PC-9 (cell line): ENCODE measurements around the gene TXNDC2. TPM values are rescaled to one million over a fixed set of nuclear protein-coding genes. Genes with fewer than 3 reads are reported as not detected.
"Not testable (repeated sequence)": the region's sequence is repeated elsewhere in the genome, so short reads cannot be mapped to it uniquely, and the experiment has no call there.

Experiments
- BruUV-seq: library from RNA; stranded (reverse); fragments of 400-500 nt; replicated peaks from 2 replicates; lab custom pipeline; 2021; lab: Mats Ljungman, UMichigan
- CTCF ChIA-PET: fragments of 300-600 bp; sonication (Branson Sonifier 250); formaldehyde crosslinking; loops from one replicate; lab custom pipeline; 2022; ENCODE audit warnings: antibody characterized with exemption; lab: Charles Lee
- POLR2A ChIA-PET: fragments of 300-600 bp; sonication (Branson Sonifier 250); formaldehyde crosslinking; loops from one replicate; lab custom pipeline; 2022; ENCODE audit warnings: antibody characterized with exemption; ENCODE audit not compliant: unreplicated experiment; lab: Charles Lee
- DNase-seq, 2 experiments: peaks; one replicate each; pipeline versions ENCODE4 v3.0.0 to v3.0.0-alpha.2; 2015 to 2022; ENCODE audit warnings: mixed read lengths in 1 of 2
- H2AFZ ChIP-seq: fragments of 200-600 bp; sonication (generic); 2 replicates; pipeline ENCODE4 v1.8.1; 2017; ENCODE audit warnings: antibody characterized with exemption
- H3F3A ChIP-seq: fragments of 200-600 bp; sonication (generic); 2 replicates; pipeline ENCODE4 v1.8.1; 2017; ENCODE audit warnings: antibody characterized with exemption, mild to moderate bottlenecking, low read depth; ENCODE audit not compliant: insufficient read depth
- H3K27ac ChIP-seq: fragments of 200-600 bp; sonication (generic); 2 replicates; pipeline ENCODE4 v1.6.1; 2016; ENCODE audit warnings: mixed run types
- H3K27me3 ChIP-seq: fragments of 200-600 bp; sonication (generic); 2 replicates; pipeline ENCODE4 v1.6.1; 2016; ENCODE audit warnings: low read depth, mixed run types; ENCODE audit not compliant: insufficient read depth
- H3K36me3 ChIP-seq: fragments of 200-600 bp; sonication (generic); 2 replicates; pipeline ENCODE4 v1.6.1; 2016; ENCODE audit warnings: low read depth, mixed run types
- H3K4me1 ChIP-seq: fragments of 200-600 bp; sonication (generic); replicated peaks from 2 replicates; pipeline ENCODE4 v1.6.1; 2016; ENCODE audit warnings: mixed run types; ENCODE audit not compliant: insufficient read depth
- H3K4me2 ChIP-seq: fragments of 200-600 bp; sonication (generic); 2 replicates; pipeline ENCODE4 v1.6.1; 2017; ENCODE audit warnings: mixed run types
- H3K4me3 ChIP-seq: fragments of 200-600 bp; sonication (generic); 2 replicates; pipeline ENCODE4 v1.6.1; 2016; ENCODE audit warnings: mixed run types
- H3K79me2 ChIP-seq: fragments of 200-600 bp; sonication (generic); 2 replicates; pipeline ENCODE4 v1.6.1; 2017; ENCODE audit warnings: low read depth, mixed run types
- H3K9me2 ChIP-seq: fragments of 200-600 bp; sonication (generic); 2 replicates; pipeline ENCODE4 v1.8.1; 2017; ENCODE audit warnings: mild to moderate bottlenecking; ENCODE audit not compliant: insufficient read depth
- H3K9me3 ChIP-seq: fragments of 200-600 bp; sonication (generic); 2 replicates; pipeline ENCODE4 v1.8.1; 2016; ENCODE audit warnings: low read depth; ENCODE audit not compliant: insufficient read depth
- H4K20me1 ChIP-seq: fragments of 200-600 bp; sonication (generic); 2 replicates; pipeline ENCODE4 v1.8.1; 2017; ENCODE audit not compliant: insufficient read depth
- EZH2 ChIP-seq: fragments of 200-600 bp; sonication (generic); IDR thresholded peaks from 2 replicates; pipeline ENCODE4 v1.8.0; 2017; ENCODE audit warnings: antibody characterized with exemption, low read depth
- intact Hi-C: fragments of 100-400 bp; cut with micrococcal nuclease; formaldehyde crosslinking; loops from one replicate; pipeline ENCODE4 v1.10.0; 2022; ENCODE audit not compliant: unreplicated experiment
- total RNA-seq: library from RNA; stranded (reverse); gene quantifications from 2 replicates; pipeline ENCODE4 v1.2.3, GENCODE V29; 2021
- TF ChIP-seq, protein P1 (sequence below): fragments of 200-600 bp; sonication (generic); conservative IDR thresholded peaks from 2 replicates; pipeline ENCODE4 v1.6.1; 2017; ENCODE audit warnings: mixed run types, antibody characterized with exemption, mild to moderate bottlenecking, moderate library complexity

TXNDC2 gene
- total RNA-seq, 1 experiment from 2014 or later, result 0.11 TPM

DNA sequence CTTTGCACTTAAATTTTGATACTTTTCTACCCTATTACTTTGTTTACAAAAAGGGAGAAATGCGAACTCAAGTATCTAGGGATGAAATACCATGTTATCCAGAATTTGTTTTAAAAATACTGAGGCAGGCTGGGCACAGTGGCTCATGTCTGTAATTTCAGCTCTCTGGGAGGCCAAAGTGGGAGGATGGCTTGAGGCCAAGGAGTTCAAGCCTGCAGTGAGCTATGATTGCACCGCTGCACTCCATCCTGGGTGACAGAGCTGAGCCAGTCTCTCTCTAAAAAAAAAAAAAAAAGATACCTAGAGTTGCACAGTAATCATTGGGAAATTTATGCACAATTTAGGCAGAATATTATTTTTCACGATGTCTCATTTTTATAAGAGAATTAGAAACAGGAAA lies 15.6 kb downstream of the TXNDC2 start:
- POLR2A ChIA-PET, result no interaction called here

DNA sequence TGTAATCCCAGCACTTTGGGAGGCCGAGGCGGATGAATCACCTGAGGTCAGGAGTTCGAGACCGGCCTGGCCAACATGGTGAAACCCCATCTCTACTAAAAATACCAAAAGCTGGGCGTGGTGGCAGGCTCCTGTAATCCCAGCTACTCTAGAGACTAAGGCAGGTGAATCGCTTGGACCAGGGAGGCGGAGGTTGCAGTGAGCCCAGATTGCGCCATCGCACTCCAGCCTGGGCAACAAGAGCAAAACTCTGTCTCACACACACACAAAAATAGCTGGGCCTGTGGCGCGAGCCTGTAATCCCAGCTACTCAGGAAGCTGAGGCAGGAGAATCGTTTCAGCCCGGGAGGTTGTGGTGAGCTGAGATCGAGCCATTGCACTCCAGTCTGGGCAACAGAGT lies 16.5 kb downstream of the TXNDC2 start:
- H3K27ac ChIP-seq, H3K4me2 ChIP-seq, H3K4me3 ChIP-seq, H3K9me2 ChIP-seq, H3K79me2 ChIP-seq, H3K27me3 ChIP-seq, intact Hi-C loops, H3K36me3 ChIP-seq, H2AFZ ChIP-seq, H4K20me1 ChIP-seq, DNase-seq, H3K9me3 ChIP-seq, BruUV-seq, CTCF ChIA-PET, POLR2A ChIA-PET: not testable (repeated sequence)
- Histone ChIP-seq H3K4me1 (peaks cover 25% of the 10 kb centered on the region), H3F3A (peaks cover 15% of the 10 kb centered on the region)

More for the DNA sequence above, 15.6 kb downstream of the TXNDC2 start:
- BruUV-seq, result no TSS peak
- DNase-seq, result no peak
- Histone ChIP-seq H3F3A (peaks cover 15% of the 10 kb centered on the region), H3K9me2 (no peaks in the 10 kb centered on the region), H2AFZ (no peak overlapping the region), H3K36me3 (no peaks in the 10 kb centered on the region), H3K27ac (no peak overlapping the region), H3K4me2 (no peak overlapping the region), H3K4me1 (peaks cover 25% of the 10 kb centered on the region), H3K4me3 (no peak overlapping the region), H4K20me1 (no peaks in the 10 kb centered on the region), H3K79me2 (no peaks in the 10 kb centered on the region), H3K27me3 (no peaks in the 10 kb centered on the region), H3K9me3 (no peaks in the 10 kb centered on the region)
- TF ChIP-seq, protein P1, sequence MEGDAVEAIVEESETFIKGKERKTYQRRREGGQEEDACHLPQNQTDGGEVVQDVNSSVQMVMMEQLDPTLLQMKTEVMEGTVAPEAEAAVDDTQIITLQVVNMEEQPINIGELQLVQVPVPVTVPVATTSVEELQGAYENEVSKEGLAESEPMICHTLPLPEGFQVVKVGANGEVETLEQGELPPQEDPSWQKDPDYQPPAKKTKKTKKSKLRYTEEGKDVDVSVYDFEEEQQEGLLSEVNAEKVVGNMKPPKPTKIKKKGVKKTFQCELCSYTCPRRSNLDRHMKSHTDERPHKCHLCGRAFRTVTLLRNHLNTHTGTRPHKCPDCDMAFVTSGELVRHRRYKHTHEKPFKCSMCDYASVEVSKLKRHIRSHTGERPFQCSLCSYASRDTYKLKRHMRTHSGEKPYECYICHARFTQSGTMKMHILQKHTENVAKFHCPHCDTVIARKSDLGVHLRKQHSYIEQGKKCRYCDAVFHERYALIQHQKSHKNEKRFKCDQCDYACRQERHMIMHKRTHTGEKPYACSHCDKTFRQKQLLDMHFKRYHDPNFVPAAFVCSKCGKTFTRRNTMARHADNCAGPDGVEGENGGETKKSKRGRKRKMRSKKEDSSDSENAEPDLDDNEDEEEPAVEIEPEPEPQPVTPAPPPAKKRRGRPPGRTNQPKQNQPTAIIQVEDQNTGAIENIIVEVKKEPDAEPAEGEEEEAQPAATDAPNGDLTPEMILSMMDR, result no peak
- TF ChIP-seq EZH2, result no peak
- intact Hi-C loops, result no loop called here
- CTCF ChIA-PET, result no interaction called here

DNA sequence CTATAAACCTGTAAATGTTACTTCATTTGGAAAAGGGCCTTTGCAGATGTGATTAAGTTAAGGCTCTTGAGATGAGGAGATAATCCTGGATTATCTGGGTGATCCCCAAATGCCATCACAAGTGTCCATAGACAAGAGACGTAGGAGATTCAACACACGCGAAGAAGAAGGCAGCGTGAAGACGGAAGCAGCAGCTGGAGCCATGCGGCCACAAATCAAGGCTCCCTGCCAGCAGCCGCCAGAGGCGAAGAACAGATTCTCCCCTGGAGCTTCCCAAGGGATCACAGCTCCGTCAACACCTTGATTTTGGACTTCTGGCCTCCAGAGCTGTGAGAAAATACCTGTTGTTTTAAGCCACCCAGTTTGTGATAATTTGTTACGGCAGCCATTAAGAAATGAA lies 17.1 kb downstream of the TXNDC2 start:
- Histone ChIP-seq H3K79me2 (no peaks in the 10 kb centered on the region), H4K20me1 (no peaks in the 10 kb centered on the region), H3K4me1 (peaks cover 24% of the 10 kb centered on the region), H3K9me2 (no peaks in the 10 kb centered on the region), H2AFZ (no peak overlapping the region), H3K27me3 (no peaks in the 10 kb centered on the region), H3K4me2 (no peak overlapping the region), H3K27ac (no peak overlapping the region), H3K36me3 (no peaks in the 10 kb centered on the region), H3K4me3 (no peak overlapping the region), H3K9me3 (no peaks in the 10 kb centered on the region), H3F3A (peaks cover 15% of the 10 kb centered on the region)
- no TSS peak for BruUV-seq
- no peak for DNase-seq
- TF ChIP-seq, protein P1, result no peak
- TF ChIP-seq EZH2, result no peak
- ChIA-PET POLR2A (no interaction called here), CTCF (no interaction called here)
- intact Hi-C loops, result no loop called here

DNA sequence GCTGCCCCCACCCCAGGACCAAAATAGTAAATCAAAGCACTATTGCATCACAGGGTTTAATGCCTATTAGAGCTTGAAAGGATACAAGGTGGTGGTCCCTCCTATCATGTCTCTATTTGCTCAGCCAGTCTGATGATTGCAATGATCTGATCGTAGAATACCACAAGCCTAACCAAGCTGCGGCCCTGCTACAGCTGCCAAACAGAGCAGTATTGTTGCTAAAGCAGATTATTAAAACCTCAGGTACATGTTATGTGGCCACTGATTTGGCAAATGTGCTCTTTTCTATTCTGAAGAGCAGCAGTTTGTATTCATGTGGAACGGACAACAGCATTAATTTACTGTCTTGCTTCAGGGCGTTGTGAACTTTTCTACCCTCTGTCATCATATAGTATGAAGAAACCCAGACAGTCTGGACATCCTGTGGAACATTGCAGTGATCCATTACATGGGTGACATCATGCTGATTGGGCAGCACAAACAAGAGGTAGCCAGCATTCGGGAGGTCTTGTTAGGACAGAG lies 19.7 kb downstream of the TXNDC2 start:
- H3K4me3 ChIP-seq, result no peak overlapping the region
- H4K20me1 ChIP-seq, result no peaks in the 10 kb centered on the region
- no peaks in the 10 kb centered on the region for H3K4me1 ChIP-seq
- H3K4me2 ChIP-seq, result no peak overlapping the region
- H2AFZ ChIP-seq, result no peak overlapping the region
- no TSS peak for BruUV-seq
- H3K9me2 ChIP-seq, result no peaks in the 10 kb centered on the region
- H3F3A ChIP-seq, result no peaks in the 10 kb centered on the region
- ChIA-PET CTCF (no interaction called here), POLR2A (no interaction called here)
- DNase-seq, result no peak
- no peaks in the 10 kb centered on the region for H3K9me3 ChIP-seq
- H3K27ac ChIP-seq, result no peak overlapping the region
- H3K27me3 ChIP-seq, result no peaks in the 10 kb centered on the region
- TF ChIP-seq, protein P1, result no peak
- no peak for TF ChIP-seq EZH2
- intact Hi-C loops, result no loop called here
- no peaks in the 10 kb centered on the region for H3K79me2 ChIP-seq
- H3K36me3 ChIP-seq, result no peaks in the 10 kb centered on the region
